Liver (tissue), 9 donors: Measurements from ENCODE around the gene TMPRSS11D. TPM values are rescaled to one million over a fixed set of nuclear protein-coding genes. Genes with fewer than 3 reads are reported as not detected.

Source experiments
- DNase-seq: peaks from one replicate; pipeline ENCODE4 v3.0.0-alpha.2; 2017; ENCODE audit warnings: low spot score
- H3K27ac ChIP-seq, 2 donors: one replicate each; pipeline ENCODE4 v1.7.0; 2013; ENCODE audit warnings: inconsistent platforms in 2 of 2, low read length in 2 of 2, control low read depth in 1 of 2, low read depth in 1 of 2, mild to moderate bottlenecking in 1 of 2
- H3K27me3 ChIP-seq, 4 donors: one replicate each; pipeline versions ENCODE4 v1.6.1 to v1.7.0; 2013; ENCODE audit warnings: low read length in 3 of 4, inconsistent platforms in 1 of 4, mild to moderate bottlenecking in 1 of 4, moderate library complexity in 1 of 4; ENCODE audit not compliant: control insufficient read depth in 4 of 4, insufficient read depth in 4 of 4
- H3K36me3 ChIP-seq, 4 donors: one replicate each; pipeline versions ENCODE4 v1.6.1 to v1.7.0; 2013; ENCODE audit warnings: low read length in 3 of 4, mild to moderate bottlenecking in 3 of 4, low read depth in 1 of 4, moderate library complexity in 1 of 4; ENCODE audit not compliant: control insufficient read depth in 4 of 4, insufficient read depth in 3 of 4
- H3K4me1 ChIP-seq, 4 donors: one replicate each; pipeline versions ENCODE4 v1.6.1 to v1.7.0; 2013; ENCODE audit warnings: low read length in 3 of 4, mild to moderate bottlenecking in 3 of 4, moderate library complexity in 1 of 4; ENCODE audit not compliant: control insufficient read depth in 4 of 4, insufficient read depth in 4 of 4
- H3K4me3 ChIP-seq, 3 donors: one replicate each; pipeline versions ENCODE4 v1.6.1 to v1.7.0; 2013; ENCODE audit warnings: low read length in 3 of 3, control low read depth in 1 of 3, low read depth in 1 of 3, mild to moderate bottlenecking in 1 of 3
- H3K9ac ChIP-seq, 2 donors: one replicate each; pipeline ENCODE4 v1.7.0; 2013; ENCODE audit warnings: low read length in 2 of 2, mild to moderate bottlenecking in 2 of 2, moderate library complexity in 2 of 2, control low read depth in 1 of 2, low read depth in 1 of 2
- H3K9me3 ChIP-seq, 4 donors: one replicate each; pipeline versions ENCODE4 v1.6.1 to v1.7.0; 2013; ENCODE audit warnings: low read length in 3 of 4; ENCODE audit not compliant: control insufficient read depth in 4 of 4
- EGR1 ChIP-seq, 2 donors: IDR thresholded peaks; 2 replicates each; pipeline ENCODE4 v1.6.1; 2016 to 2018; ENCODE audit warnings: antibody characterized with exemption in 2 of 2, low read depth in 2 of 2
- FOXA2 ChIP-seq: IDR thresholded peaks from 2 replicates; pipeline ENCODE4 v1.6.1; 2016; ENCODE audit warnings: antibody characterized with exemption
- HNF4A ChIP-seq, 2 donors: conservative IDR thresholded peaks; 2 replicates each; pipeline ENCODE4 v1.6.1; 2016; ENCODE audit warnings: antibody characterized with exemption in 2 of 2, mild to moderate bottlenecking in 2 of 2
- HNF4G ChIP-seq: IDR thresholded peaks from 2 replicates; pipeline ENCODE4 v1.6.1; 2016; ENCODE audit warnings: antibody characterized with exemption
- JUND ChIP-seq, 2 donors: IDR thresholded peaks; 2 replicates each; pipeline ENCODE4 v1.6.1; 2016; ENCODE audit warnings: antibody characterized with exemption in 2 of 2
- RAD21 ChIP-seq, 2 donors: IDR thresholded peaks; 2 replicates each; pipeline ENCODE4 v1.6.1; 2016; ENCODE audit warnings: antibody characterized with exemption in 2 of 2, mild to moderate bottlenecking in 2 of 2
- RXRA ChIP-seq, 2 donors: IDR thresholded peaks; 2 replicates each; pipeline ENCODE4 v1.6.1; 2017 to 2018; ENCODE audit warnings: antibody characterized with exemption in 2 of 2, mild to moderate bottlenecking in 1 of 2
- SP1 ChIP-seq: IDR thresholded peaks from 2 replicates; pipeline ENCODE4 v1.6.1; 2018; ENCODE audit warnings: antibody characterized with exemption, mild to moderate bottlenecking
- TAF1 ChIP-seq: conservative IDR thresholded peaks from 2 replicates; pipeline ENCODE4 v1.6.1; 2016; ENCODE audit warnings: antibody characterized with exemption, mild to moderate bottlenecking
- YY1 ChIP-seq: IDR thresholded peaks from 2 replicates; pipeline ENCODE4 v1.6.1; 2016; ENCODE audit warnings: antibody characterized with exemption, mild to moderate bottlenecking
- WGBS: extraction: QIAGEN DNeasy Blood & Tissue Kit; methylation state at CpG from one replicate; pipeline ENCODE4 v1.1.7; 2013; 5-methylcytosine and 5-hydroxymethylcytosine counted together
- polyA plus RNA-seq, 2 donors: library from polyadenylated mRNA; stranded (reverse) in 1 of 2; unstranded in 1 of 2; fragments of 200-250 nt in 1 of 2; fragments of >200 nt in 1 of 2; fragmentation: Nextera tagmentation in 1 of 2; extraction: Ambion mirVana in 1 of 2; gene quantifications; one replicate each; pipeline versions ENCODE4 v1.2.1 to v1.2.3, GENCODE V29; 2013 to 2015
- total RNA-seq, 2 donors: library from RNA; depleted of rRNA; stranded (reverse); fragments of >200 nt; gene quantifications; one replicate each; pipeline ENCODE4 v1.2.3, GENCODE V29; 2014
- TF ChIP-seq, protein P1 (sequence below): IDR thresholded peaks from 2 replicates; pipeline ENCODE4 v1.6.1; 2016; ENCODE audit warnings: antibody characterized with exemption
- TF ChIP-seq, protein P2 (sequence below): IDR thresholded peaks from 2 replicates; pipeline ENCODE4 v1.6.1; 2016; ENCODE audit warnings: antibody characterized with exemption, mild to moderate bottlenecking
- TF ChIP-seq, protein P3 (sequence below): IDR thresholded peaks from 2 replicates; pipeline ENCODE4 v1.6.1; 2016; ENCODE audit warnings: antibody characterized with exemption
- donor health status: healthy.
- donor health status: healthy.
- donor health status: healthy.
- donor health status: healthy.
- donor health status: healthy.

The TMPRSS11D gene
- total and polyA plus RNA-seq, 4 donors: 0.03 TPM; not detected in 3

DNA sequence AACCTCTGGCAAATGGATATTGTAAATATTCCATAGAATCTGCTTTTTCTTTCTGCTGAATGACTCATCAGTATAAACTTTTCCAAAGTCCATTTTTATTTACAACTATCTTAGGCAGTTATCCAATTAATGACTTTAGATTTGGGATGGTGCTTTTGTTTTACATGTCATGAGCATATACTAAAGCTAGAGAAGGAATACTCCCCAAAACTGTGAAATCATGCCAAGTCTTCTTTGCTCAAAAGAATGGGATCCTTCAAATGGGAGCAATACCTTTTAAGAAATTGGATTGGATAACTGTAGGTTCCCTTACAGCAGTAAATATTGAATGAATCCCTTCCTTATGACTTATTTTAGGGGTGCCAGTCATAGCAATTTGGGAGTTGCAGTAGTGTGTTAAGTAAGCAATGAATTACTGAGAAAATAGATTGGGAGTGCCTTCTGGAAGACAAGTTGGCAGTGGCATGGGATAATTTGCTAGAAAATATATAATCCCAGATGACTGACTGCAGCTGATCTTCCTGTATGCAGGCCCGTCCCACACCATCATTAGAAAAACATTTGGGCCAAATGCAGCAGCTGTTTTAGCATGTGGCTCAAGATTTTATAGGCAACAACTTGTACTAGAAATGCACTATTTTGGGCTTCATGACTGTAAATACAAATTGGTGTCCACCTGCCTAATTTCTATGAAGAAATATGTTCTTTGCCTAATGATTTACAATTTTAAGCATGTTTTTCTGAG is 2.8 kb downstream of the TMPRSS11D start:
- H3K9me3 ChIP-seq: no peaks in the 10 kb centered on the region
- H3K4me3 ChIP-seq: no peak overlapping the region
- H3K27ac ChIP-seq: no peak overlapping the region
- H3K27me3 ChIP-seq: no peaks in the 10 kb centered on the region
- no peaks in the 10 kb centered on the region for H3K36me3 ChIP-seq
- no peaks in the 10 kb centered on the region for H3K4me1 ChIP-seq
- no peak for TF ChIP-seq HNF4A (conservative IDR thresholded peaks at IDR 0.05)
- TF ChIP-seq, protein P1, sequence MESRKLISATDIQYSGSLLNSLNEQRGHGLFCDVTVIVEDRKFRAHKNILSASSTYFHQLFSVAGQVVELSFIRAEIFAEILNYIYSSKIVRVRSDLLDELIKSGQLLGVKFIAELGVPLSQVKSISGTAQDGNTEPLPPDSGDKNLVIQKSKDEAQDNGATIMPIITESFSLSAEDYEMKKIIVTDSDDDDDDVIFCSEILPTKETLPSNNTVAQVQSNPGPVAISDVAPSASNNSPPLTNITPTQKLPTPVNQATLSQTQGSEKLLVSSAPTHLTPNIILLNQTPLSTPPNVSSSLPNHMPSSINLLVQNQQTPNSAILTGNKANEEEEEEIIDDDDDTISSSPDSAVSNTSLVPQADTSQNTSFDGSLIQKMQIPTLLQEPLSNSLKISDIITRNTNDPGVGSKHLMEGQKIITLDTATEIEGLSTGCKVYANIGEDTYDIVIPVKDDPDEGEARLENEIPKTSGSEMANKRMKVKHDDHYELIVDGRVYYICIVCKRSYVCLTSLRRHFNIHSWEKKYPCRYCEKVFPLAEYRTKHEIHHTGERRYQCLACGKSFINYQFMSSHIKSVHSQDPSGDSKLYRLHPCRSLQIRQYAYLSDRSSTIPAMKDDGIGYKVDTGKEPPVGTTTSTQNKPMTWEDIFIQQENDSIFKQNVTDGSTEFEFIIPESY: no peak
- no peak for TF ChIP-seq TAF1
- DNase-seq: no peak
- H3K9ac ChIP-seq: no peak overlapping the region
- 81% methylated on average over 1 of the region's 1 CpG for WGBS

DNA sequence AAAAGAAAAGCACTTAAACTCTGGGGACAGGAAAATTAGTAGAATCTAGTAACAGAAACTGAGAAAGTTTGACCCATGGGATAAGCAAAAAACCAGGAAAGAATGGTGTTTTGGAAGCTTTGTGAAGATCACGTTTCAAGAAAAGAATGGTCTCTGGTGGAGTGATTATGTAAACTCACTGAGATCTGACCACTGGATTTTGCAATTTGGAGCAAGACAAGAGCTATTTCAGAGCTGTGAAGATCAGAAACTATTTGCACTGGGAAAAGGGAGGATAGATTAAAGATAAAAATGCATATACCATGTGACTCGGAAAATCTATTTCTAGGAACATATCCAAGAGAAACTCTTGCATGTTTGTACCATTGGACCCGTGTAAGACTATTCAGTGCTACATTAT is 4.3 kb downstream of the TMPRSS11D start:
- DNase-seq: no peak
- no peak for TF ChIP-seq RAD21 (IDR thresholded peaks at IDR 0.05)
- Histone ChIP-seq H3K36me3 (no peaks in the 10 kb centered on the region), H3K9me3 (no peaks in the 10 kb centered on the region), H3K27me3 (no peaks in the 10 kb centered on the region), H3K9ac (no peak overlapping the region), H3K4me3 (no peak overlapping the region), H3K27ac (no peak overlapping the region), H3K4me1 (no peaks in the 10 kb centered on the region)
- 93% methylated on average over 3 of the region's 3 CpGs for WGBS

DNA sequence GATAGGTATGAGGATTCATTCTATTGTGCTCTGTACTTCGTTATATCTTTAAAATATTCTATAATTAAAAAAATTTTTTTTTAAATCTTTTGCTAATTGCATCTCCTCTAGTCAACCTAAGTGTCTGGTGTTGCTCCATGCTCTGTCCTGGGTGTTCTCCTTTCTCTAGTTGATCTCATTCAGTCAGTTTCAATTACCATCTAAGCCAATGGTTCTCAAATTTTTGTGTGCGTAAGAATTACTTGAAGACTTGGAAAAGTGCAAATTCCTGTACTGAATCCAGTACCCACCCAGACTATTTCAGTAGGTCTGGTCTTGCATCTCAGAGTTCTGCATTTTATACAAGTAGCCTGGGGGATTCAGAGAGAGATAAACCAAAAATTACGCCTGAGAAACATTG is 6.7 kb downstream of the TMPRSS11D start:
- WGBS: 88% methylated on average over 3 of the region's 3 CpGs
- DNase-seq: no peak
- H3K36me3 ChIP-seq: no peaks in the 10 kb centered on the region
- H3K9ac ChIP-seq: no peak overlapping the region
- no peak overlapping the region for H3K27ac ChIP-seq
- H3K27me3 ChIP-seq: no peaks in the 10 kb centered on the region
- no peak overlapping the region for H3K4me3 ChIP-seq
- TF ChIP-seq JUND (IDR thresholded peaks at IDR 0.05) (no peak), SP1 (no peak), HNF4G (no peak), HNF4A (conservative IDR thresholded peaks at IDR 0.05) (no peak), TAF1 (no peak), RAD21 (IDR thresholded peaks at IDR 0.05) (no peak), FOXA2 (no peak), YY1 (no peak), RXRA (IDR thresholded peaks at IDR 0.05) (no peak), EGR1 (IDR thresholded peaks at IDR 0.05; ENCODE audit: low read depth in 2 of 2) (no peak)
- TF ChIP-seq, protein P2, sequence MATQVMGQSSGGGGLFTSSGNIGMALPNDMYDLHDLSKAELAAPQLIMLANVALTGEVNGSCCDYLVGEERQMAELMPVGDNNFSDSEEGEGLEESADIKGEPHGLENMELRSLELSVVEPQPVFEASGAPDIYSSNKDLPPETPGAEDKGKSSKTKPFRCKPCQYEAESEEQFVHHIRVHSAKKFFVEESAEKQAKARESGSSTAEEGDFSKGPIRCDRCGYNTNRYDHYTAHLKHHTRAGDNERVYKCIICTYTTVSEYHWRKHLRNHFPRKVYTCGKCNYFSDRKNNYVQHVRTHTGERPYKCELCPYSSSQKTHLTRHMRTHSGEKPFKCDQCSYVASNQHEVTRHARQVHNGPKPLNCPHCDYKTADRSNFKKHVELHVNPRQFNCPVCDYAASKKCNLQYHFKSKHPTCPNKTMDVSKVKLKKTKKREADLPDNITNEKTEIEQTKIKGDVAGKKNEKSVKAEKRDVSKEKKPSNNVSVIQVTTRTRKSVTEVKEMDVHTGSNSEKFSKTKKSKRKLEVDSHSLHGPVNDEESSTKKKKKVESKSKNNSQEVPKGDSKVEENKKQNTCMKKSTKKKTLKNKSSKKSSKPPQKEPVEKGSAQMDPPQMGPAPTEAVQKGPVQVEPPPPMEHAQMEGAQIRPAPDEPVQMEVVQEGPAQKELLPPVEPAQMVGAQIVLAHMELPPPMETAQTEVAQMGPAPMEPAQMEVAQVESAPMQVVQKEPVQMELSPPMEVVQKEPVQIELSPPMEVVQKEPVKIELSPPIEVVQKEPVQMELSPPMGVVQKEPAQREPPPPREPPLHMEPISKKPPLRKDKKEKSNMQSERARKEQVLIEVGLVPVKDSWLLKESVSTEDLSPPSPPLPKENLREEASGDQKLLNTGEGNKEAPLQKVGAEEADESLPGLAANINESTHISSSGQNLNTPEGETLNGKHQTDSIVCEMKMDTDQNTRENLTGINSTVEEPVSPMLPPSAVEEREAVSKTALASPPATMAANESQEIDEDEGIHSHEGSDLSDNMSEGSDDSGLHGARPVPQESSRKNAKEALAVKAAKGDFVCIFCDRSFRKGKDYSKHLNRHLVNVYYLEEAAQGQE: no peak
- TF ChIP-seq, protein P3, sequence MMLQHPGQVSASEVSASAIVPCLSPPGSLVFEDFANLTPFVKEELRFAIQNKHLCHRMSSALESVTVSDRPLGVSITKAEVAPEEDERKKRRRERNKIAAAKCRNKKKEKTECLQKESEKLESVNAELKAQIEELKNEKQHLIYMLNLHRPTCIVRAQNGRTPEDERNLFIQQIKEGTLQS: no peak
- no peaks in the 10 kb centered on the region for H3K4me1 ChIP-seq
- no peaks in the 10 kb centered on the region for H3K9me3 ChIP-seq
